HepG2 (cell line): ENCODE data around the gene PLXNA4.

ENCODE experiments used
- ATF3 ChIP-seq: sonication (generic); formaldehyde crosslinking; IDR thresholded peaks from 2 replicates; pipeline ENCODE4 v1.4.0; 2020; ENCODE audit warnings: missing genetic modification reagents
- CBX5 ChIP-seq: sonication (generic); formaldehyde crosslinking; IDR thresholded peaks from 2 replicates; pipeline ENCODE4 v1.4.0; 2020; ENCODE audit warnings: missing genetic modification reagents, borderline replicate concordance
- CTCF ChIP-seq: sonication (generic); formaldehyde crosslinking; IDR thresholded peaks from 2 replicates; pipeline ENCODE4 v1.5.0; 2020; ENCODE audit warnings: mild to moderate bottlenecking, missing genetic modification reagents, moderate library complexity
- FOXP1 ChIP-seq, 2 experiments: fragments of 450-650 bp in 1 of 2; IDR thresholded peaks; 2 replicates each; pipeline ENCODE4 v1.6.1; 2017 to 2018; ENCODE audit warnings: antibody characterized with exemption in 1 of 2
- HNRNPL ChIP-seq: fragments of 200-400 bp; formaldehyde crosslinking; IDR thresholded peaks from 2 replicates; pipeline ENCODE4 v1.6.1; 2017; ENCODE audit warnings: mild to moderate bottlenecking, low read depth, low read length
- HOXA9 ChIP-seq: sonication (generic); formaldehyde crosslinking; IDR thresholded peaks from 2 replicates; pipeline ENCODE4 v1.8.1; 2022; ENCODE audit warnings: missing genetic modification reagents, mild to moderate bottlenecking, moderate library complexity, borderline replicate concordance
- KAT7 ChIP-seq: IDR thresholded peaks from 2 replicates; pipeline ENCODE4 v1.6.1; 2018; ENCODE audit warnings: borderline replicate concordance, missing compliant biosample characterization
- NONO ChIP-seq, 2 experiments: fragments of 450-650 bp in 1 of 2; sonication (generic) in 1 of 2; formaldehyde crosslinking in 1 of 2; IDR thresholded peaks in 1 of 2; conservative IDR thresholded peaks in 1 of 2; 2 replicates each; pipeline versions ENCODE4 v1.6.1 to v1.8.0; 2017 to 2022; ENCODE audit warnings: mild to moderate bottlenecking in 1 of 2, missing genetic modification reagents in 1 of 2, moderate library complexity in 1 of 2
- SMARCE1 ChIP-seq: fragments of 450-650 bp; IDR thresholded peaks from 2 replicates; pipeline ENCODE4 v1.6.1; 2017; ENCODE audit warnings: borderline replicate concordance
- SUZ12 ChIP-seq: fragments of 150-350 bp; IDR thresholded peaks from 2 replicates; pipeline ENCODE4 v1.6.1; 2014; ENCODE audit warnings: low read depth, low read length
- ZNF501 ChIP-seq: sonication (generic); formaldehyde crosslinking; IDR thresholded peaks from 2 replicates; pipeline ENCODE4 v1.5.1; 2020; ENCODE audit warnings: mild to moderate bottlenecking, moderate library complexity, missing genetic modification reagents

GRCh38 chr7:132199626-132200025, 376.6 kb downstream of the PLXNA4 start:
- TF ChIP-seq CTCF (CRISPR knock-in tag) = no peak
- no peak for TF ChIP-seq SMARCE1
- TF ChIP-seq ATF3 = no peak
- no peak for TF ChIP-seq HOXA9 (CRISPR knock-in tag)
- no peak for TF ChIP-seq CBX5 (CRISPR knock-in tag)
- no peak for TF ChIP-seq SUZ12
- TF ChIP-seq KAT7 (CRISPR knock-in tag) = no peak
- TF ChIP-seq ZNF501 (CRISPR knock-in tag) = no peak
- no peak for TF ChIP-seq FOXP1 (IDR thresholded peaks at IDR 0.05)
- TF ChIP-seq FOXP1 (CRISPR knock-in tag; IDR thresholded peaks at IDR 0.05) = no peak
- TF ChIP-seq NONO (IDR thresholded peaks at IDR 0.05) = no peak
- TF ChIP-seq NONO (CRISPR knock-in tag; conservative IDR thresholded peaks at IDR 0.05) = no peak
- no peak for TF ChIP-seq HNRNPL
